GM18520 (cell line): ENCODE data around the gene KDM1B.
"Not testable (repeated sequence)": the region's sequence is repeated elsewhere in the genome, so short reads cannot be mapped to it uniquely, and the experiment has no call there.

Experiments used
- ATAC-seq: cut with Tn5 transposase; IDR thresholded peaks from one replicate; pipeline ENCODE4 v1.9.1; 2021; ENCODE audit not compliant: unreplicated experiment

Gene KDM1B

DNA sequence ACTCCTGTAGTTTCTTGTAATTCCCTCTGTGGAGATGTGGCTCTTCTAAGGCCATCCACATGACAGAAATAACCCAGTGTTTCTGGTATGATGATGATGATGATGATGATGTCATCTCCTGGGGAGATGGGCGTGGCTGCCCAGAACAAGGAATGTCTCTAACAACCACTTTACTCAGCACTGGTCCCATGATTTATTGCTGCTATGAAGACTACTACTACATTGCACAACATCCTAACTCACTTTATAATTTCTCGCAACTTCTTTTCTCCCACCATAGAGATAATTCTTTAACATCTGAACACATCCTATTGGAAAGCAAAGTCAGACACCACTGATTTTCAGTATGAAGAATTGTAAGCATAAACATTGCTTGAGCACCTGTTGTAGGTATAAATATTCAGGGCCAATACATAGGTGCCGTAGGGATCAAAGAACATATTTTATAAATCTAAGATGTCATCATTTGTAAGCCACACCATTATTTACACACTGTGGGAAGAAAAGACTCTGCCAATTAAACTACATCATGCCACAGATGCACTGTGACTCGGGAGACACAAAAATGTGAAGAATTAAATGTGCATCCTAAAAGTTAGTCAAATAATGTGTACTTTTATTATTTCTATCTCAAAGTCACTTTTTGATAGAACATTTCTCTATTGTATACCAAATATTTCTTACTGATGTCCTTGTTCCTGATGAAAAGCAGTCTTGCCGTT is 6.8 kb upstream of the KDM1B start:
- no peak for ATAC-seq

GRCh38 chr6:18151391-18151790 is 3.8 kb upstream of the KDM1B start:
- ATAC-seq, result not testable (repeated sequence)

DNA sequence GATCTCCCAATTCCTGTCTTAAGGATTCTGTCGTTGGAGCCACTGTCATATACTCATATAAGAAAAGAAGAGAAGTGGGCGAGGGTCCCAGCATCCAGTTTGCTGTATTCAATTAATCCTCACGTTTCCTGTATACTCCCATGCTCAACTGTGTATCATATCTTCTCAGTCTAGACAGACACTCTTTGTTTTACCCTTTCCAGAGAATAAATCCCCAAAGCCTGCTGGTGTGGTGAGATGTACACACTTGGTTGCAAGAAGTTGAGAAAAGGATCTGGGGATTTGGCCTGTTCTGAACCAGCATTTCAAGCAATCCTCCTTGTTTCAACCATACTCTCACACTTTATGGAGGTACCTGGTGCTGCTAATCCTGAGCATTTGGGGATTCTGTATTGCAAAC is 3.4 kb upstream of the KDM1B start:
- ATAC-seq, result no peak

- ATAC-seq, result no peak
These were observed 1.9 kb upstream of the KDM1B start for GRCh38 chr6:18153311-18153703.

- ATAC-seq, result peak; percentile 30
These were observed 594 bp upstream of the KDM1B start, which contains the start of gene TPMT for GRCh38 chr6:18154507-18155149. TPMT (minus strand) TSS chr6:18155077; CDS start chr6:18149127, 5,950 bp downstream.

- ATAC-seq, result peak; percentile 19
These were observed 721 bp downstream of the KDM1B start for GRCh38 chr6:18155864-18156421.

DNA sequence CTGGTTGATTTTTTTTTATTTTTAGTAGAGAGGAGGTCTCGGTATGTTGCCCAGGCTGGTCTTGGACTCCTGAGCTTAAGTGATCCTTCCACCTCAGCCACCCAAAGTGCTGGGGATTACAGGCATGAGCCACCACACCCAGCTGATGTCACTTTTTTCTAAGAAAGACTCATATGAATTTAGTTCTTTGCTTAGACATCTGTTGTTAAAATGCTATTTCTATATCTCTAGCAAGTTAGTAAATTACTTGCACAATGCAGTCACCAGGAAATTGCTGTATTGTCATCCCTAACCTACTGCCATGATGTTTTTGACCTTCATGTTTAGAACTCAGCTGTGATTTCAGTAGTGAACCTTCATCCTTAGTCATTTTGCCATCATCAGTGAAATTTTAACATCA is 5.7 kb downstream of the KDM1B start:
- no peak for ATAC-seq

DNA sequence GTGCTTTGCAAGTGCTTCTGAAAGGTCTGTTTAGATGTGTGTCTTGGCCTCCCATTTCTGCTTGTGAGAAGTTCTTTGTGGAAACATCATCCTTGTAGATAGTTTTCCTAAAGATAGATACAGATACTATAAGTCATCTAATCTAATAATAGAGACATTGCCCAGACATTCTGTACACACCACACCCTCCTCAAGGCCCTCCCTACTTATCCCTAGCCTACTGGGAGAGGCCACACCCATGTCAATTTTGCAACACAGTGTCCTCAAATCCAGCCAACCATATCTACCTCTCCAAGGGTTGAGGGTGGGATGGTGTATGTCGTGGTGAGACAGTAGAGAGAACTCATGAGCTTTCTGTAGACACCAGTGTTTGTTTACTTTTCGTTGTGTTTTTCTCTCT is 6.2 kb downstream of the KDM1B start:
- ATAC-seq, result no peak

DNA sequence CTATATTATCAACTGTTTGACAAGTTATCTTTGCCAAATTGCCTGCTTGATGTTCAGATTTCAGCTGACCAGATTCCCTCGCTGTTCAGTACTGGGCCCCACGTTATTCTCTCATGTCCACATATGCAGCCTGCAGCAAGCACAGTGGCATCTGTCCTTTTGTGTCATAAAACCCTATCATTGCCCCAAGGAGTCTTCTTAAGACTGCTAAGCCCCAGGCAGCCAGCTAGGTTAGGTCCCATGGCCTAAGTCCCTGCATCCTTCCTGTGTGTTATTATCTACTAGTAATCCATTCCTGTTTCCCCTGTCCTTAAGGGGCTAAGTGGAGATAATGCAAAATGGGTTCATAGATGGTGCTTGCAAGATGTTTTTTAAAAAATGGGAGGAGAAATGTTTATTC is 7.2 kb downstream of the KDM1B start:
- ATAC-seq, result no peak

DNA sequence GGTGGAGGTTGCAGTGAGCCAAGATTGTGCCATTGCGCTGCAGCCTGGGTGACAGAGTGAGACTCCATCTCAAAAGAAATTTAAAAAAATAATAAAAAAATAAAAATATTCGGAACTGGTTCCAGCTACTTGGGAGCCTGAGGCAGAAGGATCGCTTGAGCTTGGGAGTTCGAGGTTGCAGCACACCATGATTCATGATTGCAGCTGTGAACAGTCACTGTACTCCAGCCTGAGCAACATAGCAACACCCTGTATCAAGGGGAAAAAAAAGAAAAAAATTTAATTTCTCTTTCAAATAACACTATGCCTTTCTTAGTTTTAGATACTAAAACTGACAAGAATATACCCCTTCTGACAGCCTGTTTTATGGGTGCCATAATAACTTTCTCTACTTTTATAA is 10.5 kb downstream of the KDM1B start:
- no peak for ATAC-seq

DNA sequence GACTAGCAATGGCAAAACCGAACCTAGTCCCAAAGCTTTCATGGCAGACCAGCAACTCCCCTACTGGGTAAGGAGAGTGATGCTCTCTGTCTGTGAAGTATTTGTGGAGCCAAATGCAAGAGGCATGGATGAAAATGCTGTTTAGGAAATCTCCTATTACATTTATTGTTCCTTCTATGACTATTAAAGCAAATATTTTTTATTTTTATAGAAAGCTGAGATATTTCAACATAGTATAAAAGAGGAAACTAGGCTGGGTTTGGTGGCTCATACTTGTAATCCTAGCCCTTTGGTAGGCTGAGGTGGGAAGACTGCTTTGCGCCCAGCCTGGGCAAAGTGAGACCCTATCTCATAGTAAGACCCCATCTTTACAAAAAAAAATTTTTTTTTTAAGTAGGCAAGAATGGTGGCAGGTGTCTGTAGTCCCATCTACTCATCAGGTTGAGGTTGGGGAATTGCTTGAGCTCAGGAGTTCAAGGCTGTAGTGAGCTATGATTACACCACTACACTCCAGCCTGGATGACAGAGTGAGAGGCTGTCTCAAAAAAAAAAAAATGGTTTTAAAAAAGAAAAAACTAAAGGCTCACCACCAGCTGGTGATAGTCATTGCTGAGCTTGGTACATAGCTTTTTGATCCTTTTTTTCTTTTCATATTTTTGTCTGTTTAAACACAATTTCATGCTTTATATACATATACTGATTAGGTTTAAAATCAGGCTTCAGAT is 11.3 kb downstream of the KDM1B start:
- ATAC-seq, result no peak

DNA sequence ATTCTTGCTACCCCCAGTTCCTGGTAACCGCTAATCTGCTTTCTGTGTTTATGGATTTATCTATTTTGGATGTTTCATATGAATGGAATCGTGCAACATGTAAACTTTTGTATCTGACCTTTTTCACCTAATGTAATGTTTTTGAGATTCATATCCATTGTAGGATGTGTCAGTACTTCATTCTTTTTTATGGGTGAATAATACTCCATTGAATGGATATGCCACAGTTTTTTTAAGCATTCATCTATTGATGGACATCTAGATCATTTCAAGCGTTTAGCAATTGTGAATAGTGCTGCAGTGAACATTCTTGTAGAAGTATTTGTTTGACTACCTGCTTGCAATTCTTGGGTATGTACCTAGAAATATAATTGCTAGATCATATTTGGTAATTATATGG is 13.0 kb downstream of the KDM1B start:
- no peak for ATAC-seq

- ATAC-seq, result no peak
These were observed 16.6 kb downstream of the KDM1B start for GRCh38 chr6:18171871-18172270.

DNA sequence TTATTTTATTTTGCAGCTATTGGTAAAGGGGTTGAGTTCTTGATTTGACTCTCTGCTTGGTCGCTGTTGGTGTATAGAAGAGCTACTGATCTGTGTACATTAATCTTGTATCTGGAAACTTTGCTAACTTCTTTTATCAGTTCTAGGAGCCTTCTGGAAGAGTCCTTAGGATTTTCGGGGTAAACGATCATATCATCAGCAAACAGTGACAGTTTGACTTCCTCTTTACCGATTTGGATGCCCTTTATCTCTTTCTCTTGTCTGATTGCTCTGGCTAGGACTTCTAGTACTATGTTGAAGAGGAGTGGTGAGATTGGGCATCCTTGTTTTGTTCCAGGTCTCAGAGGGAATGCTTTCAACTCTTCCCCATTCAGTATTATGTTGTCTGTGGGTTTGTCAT is 21.0 kb downstream of the KDM1B start:
- ATAC-seq, result not testable (repeated sequence)

DNA sequence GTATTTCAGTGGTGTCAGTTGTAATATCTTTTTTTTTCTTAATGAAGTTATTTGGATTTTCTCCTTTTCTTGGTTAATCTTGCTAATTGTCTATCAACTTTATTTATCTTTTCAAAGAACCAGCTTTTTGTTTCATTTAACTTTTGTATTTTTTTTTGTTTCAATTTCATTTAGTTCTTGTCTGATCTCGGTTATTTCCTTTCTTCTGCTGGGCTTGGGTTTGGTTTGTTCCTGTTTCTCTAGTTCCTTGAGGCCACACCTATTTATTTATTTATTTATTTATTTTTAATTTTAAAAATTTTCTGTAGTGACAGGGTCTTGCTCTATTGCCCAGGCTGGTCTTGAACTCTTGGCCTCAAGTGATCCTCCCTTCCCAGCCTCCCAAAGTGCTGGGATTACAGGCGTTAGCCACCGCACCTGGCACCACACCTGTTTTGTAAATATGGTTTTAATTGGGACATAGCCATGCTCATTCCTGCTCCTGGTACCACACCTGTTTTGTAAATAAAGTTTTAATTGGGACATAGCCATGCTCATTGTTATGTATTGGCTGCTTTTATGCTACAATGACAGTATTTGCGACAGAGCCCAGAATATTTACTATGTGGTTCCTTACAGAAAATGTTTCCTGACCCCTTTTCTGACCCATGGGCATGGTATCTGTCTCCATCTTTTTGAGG is 22.2 kb downstream of the KDM1B start:
- ATAC-seq, result no peak

DNA sequence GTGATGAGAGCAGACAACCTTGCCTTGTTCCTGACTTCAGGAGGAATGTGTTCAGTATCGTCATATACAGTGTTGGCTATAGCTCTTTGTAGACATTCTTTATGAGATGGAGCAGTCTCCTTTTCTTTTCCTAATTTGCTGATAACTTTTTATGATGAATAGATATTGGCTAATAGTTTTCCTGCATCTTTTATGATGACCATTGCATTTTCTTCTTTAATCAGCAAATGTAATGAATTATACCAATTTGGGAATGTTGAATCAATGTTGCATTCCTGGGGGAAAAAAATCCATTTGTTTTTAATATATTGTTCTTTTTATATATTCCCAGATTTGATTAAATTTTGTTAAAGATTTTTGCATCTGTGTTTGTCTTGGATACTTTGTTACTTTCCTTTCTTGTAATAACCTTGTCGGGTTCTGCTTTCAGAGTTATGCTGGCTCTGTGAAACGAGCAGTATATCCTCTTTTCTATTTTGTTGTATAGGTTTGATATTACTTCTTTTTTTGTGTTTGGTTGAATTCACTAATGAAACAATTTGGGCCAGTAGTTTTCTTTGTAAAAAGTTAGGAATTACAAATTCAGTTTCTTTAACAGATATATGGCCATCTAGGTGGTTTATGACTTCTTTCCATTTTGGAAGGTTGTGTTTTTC is 23.9 kb downstream of the KDM1B start:
- no peak for ATAC-seq

- no peak for ATAC-seq
These were observed 24.6 kb downstream of the KDM1B start for GRCh38 chr6:18179770-18180356.

DNA sequence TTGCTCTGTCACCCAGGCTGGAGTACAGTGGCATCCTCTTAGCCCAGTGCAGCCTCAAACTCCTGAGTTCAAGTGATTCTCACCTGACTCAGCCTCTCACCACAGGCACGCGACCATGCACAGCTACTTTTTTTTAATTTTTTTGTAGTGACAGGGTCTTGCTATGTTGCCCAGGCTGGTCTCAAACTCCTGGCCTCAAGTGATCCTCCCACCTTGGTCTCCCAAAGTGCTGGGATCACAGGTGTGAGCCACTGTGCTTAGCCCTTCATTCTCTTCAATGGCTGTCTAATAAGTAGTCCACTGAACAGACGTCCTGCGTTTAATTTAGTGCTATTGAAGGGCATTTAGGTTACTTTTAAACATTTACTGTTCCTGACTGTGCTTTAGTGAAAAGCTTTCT is 27.3 kb downstream of the KDM1B start:
- ATAC-seq, result no peak

DNA sequence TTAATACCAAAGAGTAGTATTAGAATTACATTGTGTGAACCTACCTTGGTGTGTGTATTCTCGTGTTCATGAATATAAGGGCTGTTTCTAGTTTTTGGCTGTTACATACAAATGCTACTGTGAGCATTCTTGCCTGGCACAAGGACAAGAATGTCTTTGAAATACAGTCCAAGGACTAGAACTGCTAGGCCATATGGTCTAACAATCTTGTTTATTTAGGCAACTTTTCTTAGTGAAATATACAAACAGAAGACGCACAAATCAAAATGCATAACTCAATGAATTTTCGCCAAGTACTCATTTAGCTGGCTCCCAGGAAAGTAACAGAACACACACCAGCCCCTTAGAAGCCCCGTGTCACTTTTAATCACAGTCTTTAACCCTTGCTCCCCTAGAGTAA is 28.5 kb downstream of the KDM1B start:
- no peak for ATAC-seq

GRCh38 chr6:18185624-18186023 is 30.4 kb downstream of the KDM1B start:
- no peak for ATAC-seq
